Hepatocyte (in vitro differentiated cells): ENCODE data around the gene INPP5D. TPM values are rescaled to one million over a fixed set of nuclear protein-coding genes. Genes with fewer than 3 reads are reported as not detected.

Experiments used
- DNase-seq: peaks from one replicate; pipeline ENCODE4 v3.0.0-alpha.2; 2016; ENCODE audit warnings: low spot score
- H2AFZ ChIP-seq: fragments of 200-600 bp; sonication (generic); 2 replicates; pipeline ENCODE4 v1.6.0; 2016; ENCODE audit warnings: antibody characterized with exemption, mild to moderate bottlenecking
- H3K27ac ChIP-seq: fragments of 200-600 bp; sonication (generic); 2 replicates; pipeline ENCODE4 v1.5.1; 2016; ENCODE audit warnings: mild to moderate bottlenecking
- H3K27me3 ChIP-seq: fragments of 200-600 bp; sonication (generic); 2 replicates; pipeline ENCODE4 v1.6.1; 2016
- H3K36me3 ChIP-seq: fragments of 200-600 bp; sonication (generic); replicated peaks from 2 replicates; pipeline ENCODE4 v1.5.1; 2016; ENCODE audit warnings: low read depth; ENCODE audit not compliant: insufficient read depth
- H3K4me1 ChIP-seq: fragments of 200-600 bp; sonication (generic); 2 replicates; pipeline ENCODE4 v1.5.1; 2016; ENCODE audit warnings: mild to moderate bottlenecking, moderate library complexity; ENCODE audit not compliant: insufficient read depth
- H3K4me2 ChIP-seq: fragments of 200-600 bp; sonication (generic); 2 replicates; pipeline ENCODE4 v1.6.0; 2016
- H3K4me3 ChIP-seq: fragments of 200-600 bp; sonication (generic); 2 replicates; pipeline ENCODE4 v1.5.1; 2016; ENCODE audit warnings: mild to moderate bottlenecking
- H3K79me2 ChIP-seq: fragments of 200-600 bp; sonication (generic); 2 replicates; pipeline ENCODE4 v1.6.0; 2017; ENCODE audit warnings: mild to moderate bottlenecking
- H3K9me2 ChIP-seq: fragments of 200-600 bp; sonication (generic); replicated peaks from 2 replicates; pipeline ENCODE4 v1.6.0; 2017; ENCODE audit warnings: mild to moderate bottlenecking; ENCODE audit not compliant: insufficient read depth
- H3K9me3 ChIP-seq: fragments of 200-600 bp; sonication (generic); 2 replicates; pipeline ENCODE4 v1.5.1; 2016; ENCODE audit warnings: low read depth, mild to moderate bottlenecking
- H4K20me1 ChIP-seq: fragments of 200-600 bp; sonication (generic); 2 replicates; pipeline ENCODE4 v1.6.0; 2016; ENCODE audit warnings: mild to moderate bottlenecking; ENCODE audit not compliant: insufficient read depth, poor library complexity, severe bottlenecking
- CTCF ChIP-seq: fragments of 200-600 bp; sonication (generic); IDR thresholded peaks from 2 replicates; pipeline ENCODE4 v1.5.1; 2016; ENCODE audit warnings: antibody characterized with exemption, mild to moderate bottlenecking; ENCODE audit not compliant: poor library complexity
- EZH2 ChIP-seq: fragments of 200-600 bp; sonication (generic); IDR thresholded peaks from 2 replicates; pipeline ENCODE4 v1.6.1; 2016; ENCODE audit warnings: antibody characterized with exemption, mild to moderate bottlenecking, borderline replicate concordance
- EZH2phosphoT487 ChIP-seq: fragments of 200-600 bp; sonication (generic); IDR thresholded peaks from one replicate; pipeline ENCODE4 v1.6.1; 2018; ENCODE audit warnings: antibody characterized with exemption, mild to moderate bottlenecking, low read depth, moderate library complexity; ENCODE audit not compliant: unreplicated experiment, severe bottlenecking
- WGBS: methylation state at CpG from one replicate; pipeline ENCODE4 v1.1.6; 2016; ENCODE audit warnings: low lambda C conversion rate; ENCODE audit errors: missing lambda C conversion rate; 5-methylcytosine and 5-hydroxymethylcytosine counted together
- polyA plus RNA-seq: library from polyadenylated mRNA; unstranded; fragments of >200 nt; fragmentation: Nextera tagmentation; extraction: Ambion mirVana; gene quantifications from 2 replicates; pipeline ENCODE4 v1.2.1, GENCODE V29; 2016
- total RNA-seq: library from RNA; depleted of rRNA; stranded (reverse); fragments of >200 nt; gene quantifications from 2 replicates; pipeline ENCODE4 v1.2.3, GENCODE V29; 2014

Gene INPP5D
- total and polyA plus RNA-seq, 2 experiments from 2014 or later, result 3.3 to 5.2 TPM

- H3K4me2 ChIP-seq, result no peak overlapping the region
- no peak for TF ChIP-seq EZH2phosphoT487
- H3K4me3 ChIP-seq, result no peak overlapping the region
- H3K9me3 ChIP-seq, result no peaks in the 10 kb centered on the region
- H3K36me3 ChIP-seq, result no peaks in the 10 kb centered on the region
- H4K20me1 ChIP-seq, result no peaks in the 10 kb centered on the region
- 87% methylated on average over 15 of the region's 15 CpGs for WGBS
- no peaks in the 10 kb centered on the region for H3K79me2 ChIP-seq
- H2AFZ ChIP-seq, result no peak overlapping the region
- DNase-seq, result no peak
- no peaks in the 10 kb centered on the region for H3K4me1 ChIP-seq
- no peaks in the 10 kb centered on the region for H3K9me2 ChIP-seq
- no peak overlapping the region for H3K27ac ChIP-seq
- H3K27me3 ChIP-seq, result no peaks in the 10 kb centered on the region
Measured at GRCh38 chr2:233201258-233202013, 141.3 kb downstream of the INPP5D start.

- WGBS, result 94% methylated on average over 5 of the region's 5 CpGs
- Histone ChIP-seq H4K20me1 (no peaks in the 10 kb centered on the region), H2AFZ (no peak overlapping the region), H3K4me1 (no peaks in the 10 kb centered on the region), H3K27ac (no peak overlapping the region), H3K9me2 (no peaks in the 10 kb centered on the region), H3K36me3 (no peaks in the 10 kb centered on the region), H3K4me3 (no peak overlapping the region), H3K79me2 (no peaks in the 10 kb centered on the region), H3K27me3 (no peaks in the 10 kb centered on the region), H3K4me2 (no peak overlapping the region), H3K9me3 (no peaks in the 10 kb centered on the region)
- TF ChIP-seq EZH2 (no peak), EZH2phosphoT487 (no peak), CTCF (no peak)
- no peak for DNase-seq
Measured at GRCh38 chr2:233202531-233202944, 142.4 kb downstream of the INPP5D start.

GRCh38 chr2:233203060-233203459 lies 142.9 kb downstream of the INPP5D start:
- H3K27ac ChIP-seq, result no peak overlapping the region

More at GRCh38 chr2:233203060-233203459, 142.9 kb downstream of the INPP5D start:
- TF ChIP-seq EZH2, result no peak
- TF ChIP-seq CTCF, result no peak
- no peak for TF ChIP-seq EZH2phosphoT487
- 96% methylated on average over 5 of the region's 5 CpGs for WGBS
- Histone ChIP-seq H3K27me3 (no peaks in the 10 kb centered on the region), H2AFZ (no peak overlapping the region), H3K9me3 (no peaks in the 10 kb centered on the region), H3K36me3 (no peaks in the 10 kb centered on the region), H3K4me2 (no peak overlapping the region), H3K79me2 (no peaks in the 10 kb centered on the region), H3K4me1 (no peaks in the 10 kb centered on the region), H4K20me1 (no peaks in the 10 kb centered on the region), H3K9me2 (no peaks in the 10 kb centered on the region), H3K4me3 (no peak overlapping the region)
- DNase-seq, result no peak
